Peyer's patch (tissue), 4 donors: ENCODE measurements around the gene PTRH1.

ENCODE experiments used
- POLR2A ChIP-seq, 2 donors: fragments of 450-650 bp; IDR thresholded peaks; one replicate each; pipeline ENCODE4 v1.5.1; 2017; ENCODE audit warnings: antibody characterized with exemption in 2 of 2, mild to moderate bottlenecking in 2 of 2, moderate library complexity in 2 of 2
- TF ChIP-seq, protein P1 (sequence below), 6 experiments: fragments of 450-650 bp in 4 of 6; fragments of 200-600 bp in 2 of 6; sonication (generic) in 1 of 6; IDR thresholded peaks; one replicate each; pipeline ENCODE4 v1.5.1; 2017 to 2019; ENCODE audit warnings: antibody characterized with exemption in 6 of 6, mild to moderate bottlenecking in 3 of 6, moderate library complexity in 1 of 6

GRCh38 chr9:127761491-127761956 lies 46.1 kb upstream of the PTRH1 start:
- TF ChIP-seq, protein P1, sequence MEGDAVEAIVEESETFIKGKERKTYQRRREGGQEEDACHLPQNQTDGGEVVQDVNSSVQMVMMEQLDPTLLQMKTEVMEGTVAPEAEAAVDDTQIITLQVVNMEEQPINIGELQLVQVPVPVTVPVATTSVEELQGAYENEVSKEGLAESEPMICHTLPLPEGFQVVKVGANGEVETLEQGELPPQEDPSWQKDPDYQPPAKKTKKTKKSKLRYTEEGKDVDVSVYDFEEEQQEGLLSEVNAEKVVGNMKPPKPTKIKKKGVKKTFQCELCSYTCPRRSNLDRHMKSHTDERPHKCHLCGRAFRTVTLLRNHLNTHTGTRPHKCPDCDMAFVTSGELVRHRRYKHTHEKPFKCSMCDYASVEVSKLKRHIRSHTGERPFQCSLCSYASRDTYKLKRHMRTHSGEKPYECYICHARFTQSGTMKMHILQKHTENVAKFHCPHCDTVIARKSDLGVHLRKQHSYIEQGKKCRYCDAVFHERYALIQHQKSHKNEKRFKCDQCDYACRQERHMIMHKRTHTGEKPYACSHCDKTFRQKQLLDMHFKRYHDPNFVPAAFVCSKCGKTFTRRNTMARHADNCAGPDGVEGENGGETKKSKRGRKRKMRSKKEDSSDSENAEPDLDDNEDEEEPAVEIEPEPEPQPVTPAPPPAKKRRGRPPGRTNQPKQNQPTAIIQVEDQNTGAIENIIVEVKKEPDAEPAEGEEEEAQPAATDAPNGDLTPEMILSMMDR (IDR thresholded peaks at IDR 0.05), result no peak
- no peak for TF ChIP-seq POLR2A (IDR thresholded peaks at IDR 0.05)
